GM21529 (cell line): ENCODE data around the gene ANKRD36B.
A peak's percentile ranks its signal among the peaks of the same experiment; 100 is the strongest.
"Not testable (repeated sequence)": the region's sequence is repeated elsewhere in the genome, so short reads cannot be mapped to it uniquely, and the experiment has no call there.

Source experiments
- ATAC-seq: cut with Tn5 transposase; IDR thresholded peaks from one replicate; pipeline ENCODE4 v1.9.1; 2021; ENCODE audit not compliant: unreplicated experiment

Gene ANKRD36B

DNA sequence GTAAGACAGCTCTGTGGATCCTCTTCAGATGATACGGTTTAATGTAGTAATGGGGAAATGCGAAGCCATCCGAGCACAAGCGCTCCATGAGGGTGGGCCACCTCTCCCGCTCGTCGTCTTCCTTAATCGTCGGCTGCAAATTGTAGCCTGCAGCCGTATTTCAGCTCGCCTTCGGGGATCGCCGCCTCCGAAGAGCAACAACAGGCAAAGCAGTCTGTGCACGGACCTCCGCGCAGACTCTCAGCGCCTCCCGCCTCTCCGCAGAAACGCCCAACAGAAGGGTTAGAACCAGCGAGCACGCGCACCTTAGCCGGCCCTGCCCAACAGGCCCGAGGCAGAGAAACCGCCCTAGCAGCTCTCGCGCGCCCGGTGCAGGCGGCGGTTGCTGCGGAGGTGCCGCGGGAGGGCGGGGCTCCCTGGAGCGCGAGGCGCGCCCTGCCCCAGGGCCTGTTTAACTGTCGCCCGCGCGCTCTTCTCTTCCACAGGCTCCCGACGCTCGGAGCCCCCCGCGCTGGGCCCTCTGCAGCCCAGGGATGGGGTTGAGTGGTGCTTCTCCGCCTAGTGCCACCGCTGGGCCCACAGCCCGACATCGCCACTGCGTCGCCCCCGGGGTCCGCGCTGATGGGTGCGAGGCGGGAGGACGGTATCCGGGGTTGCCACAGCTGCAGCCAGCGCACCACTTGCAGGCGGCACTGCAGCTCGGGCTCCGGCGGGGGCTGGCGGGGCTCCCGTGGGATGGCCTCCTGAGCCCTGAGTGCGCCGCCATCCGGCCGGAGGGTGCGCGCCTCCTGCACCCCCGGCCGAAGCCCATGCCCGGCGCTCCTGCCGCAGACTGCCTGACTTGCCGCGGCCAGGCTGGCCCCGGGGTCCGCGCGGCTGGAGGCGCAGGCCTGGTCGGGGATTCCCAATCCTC is at the start of gene ANKRD36B:
Gene ANKRD36B (minus strand): TSS at position 280 of the 913 bp plus-strand sequence. CDS start 192 bp downstream, at position 88.
- peak; percentile 62 for ATAC-seq

DNA sequence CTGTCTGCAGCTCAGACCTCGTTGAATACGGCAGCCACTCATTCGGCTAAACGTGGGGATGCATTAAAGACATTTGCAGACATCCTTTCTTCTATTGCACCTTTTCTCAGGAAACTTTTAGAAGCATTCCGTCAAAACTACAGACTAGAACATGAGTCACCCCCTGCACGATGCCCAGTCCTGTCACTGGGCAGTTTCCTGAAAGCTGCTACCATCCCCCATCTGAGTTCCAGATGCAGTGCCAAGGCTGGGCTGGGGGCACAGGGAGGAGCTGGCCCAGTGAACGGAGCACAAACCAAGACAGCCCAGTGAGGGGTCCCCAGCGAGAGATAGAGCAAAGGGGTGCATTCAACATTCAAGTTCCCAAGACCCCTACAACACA is 36.4 kb upstream of the ANKRD36B start:
- ATAC-seq = not testable (repeated sequence)

DNA sequence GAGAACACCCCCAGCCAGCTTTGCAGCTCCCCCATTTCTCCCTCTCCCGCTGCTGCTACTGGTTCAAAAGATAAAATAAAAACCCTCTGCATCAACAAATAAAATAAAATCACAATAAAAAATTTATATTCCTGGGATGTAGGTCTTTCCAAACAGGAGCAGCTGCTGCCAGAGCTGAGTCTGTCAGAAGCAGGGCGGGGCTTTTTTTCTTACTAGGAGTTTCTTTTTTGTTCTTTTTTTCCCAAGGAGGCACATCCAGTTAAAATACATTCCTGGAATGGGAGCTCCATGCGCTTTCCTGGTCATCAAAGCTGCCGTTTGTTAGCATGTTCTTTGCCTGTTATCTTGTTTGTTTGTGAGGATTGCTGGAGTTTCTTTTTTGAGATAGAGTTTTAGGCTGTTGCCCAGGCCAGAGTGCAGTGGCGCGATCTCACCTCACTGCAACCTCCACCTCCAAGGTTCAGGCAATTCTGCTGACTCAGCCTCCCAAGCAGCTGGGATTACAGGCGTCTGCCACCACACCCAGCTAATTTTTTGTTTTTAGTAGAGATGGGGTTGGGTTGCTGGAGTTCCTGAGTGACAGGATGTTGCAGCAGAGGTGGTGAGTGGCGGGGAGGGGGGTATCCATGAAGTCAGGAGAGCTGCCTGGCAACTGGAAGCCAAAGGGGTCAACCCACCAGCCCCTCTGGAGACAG is 35.8 kb upstream of the ANKRD36B start:
- ATAC-seq = not testable (repeated sequence)

DNA sequence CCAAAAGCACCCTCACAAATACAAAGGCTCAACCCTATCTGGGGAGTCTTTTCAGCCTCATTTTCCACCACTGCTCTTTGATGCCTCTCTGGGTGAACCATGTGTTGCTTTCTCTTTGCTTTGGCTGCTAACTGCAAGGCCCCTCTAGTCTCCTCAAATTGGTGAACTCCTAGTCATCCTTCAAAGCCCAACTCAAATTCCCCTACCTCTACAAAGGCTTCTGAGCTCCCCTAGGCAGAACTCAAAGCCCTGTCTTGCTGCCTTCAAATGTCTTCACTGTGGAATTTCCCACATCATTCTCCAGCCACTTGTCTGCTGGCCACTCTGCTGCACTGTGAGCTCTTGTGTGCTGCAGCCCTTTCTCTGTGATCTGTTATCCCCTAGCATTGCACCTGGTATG is 33.3 kb upstream of the ANKRD36B start:
- not testable (repeated sequence) for ATAC-seq

DNA sequence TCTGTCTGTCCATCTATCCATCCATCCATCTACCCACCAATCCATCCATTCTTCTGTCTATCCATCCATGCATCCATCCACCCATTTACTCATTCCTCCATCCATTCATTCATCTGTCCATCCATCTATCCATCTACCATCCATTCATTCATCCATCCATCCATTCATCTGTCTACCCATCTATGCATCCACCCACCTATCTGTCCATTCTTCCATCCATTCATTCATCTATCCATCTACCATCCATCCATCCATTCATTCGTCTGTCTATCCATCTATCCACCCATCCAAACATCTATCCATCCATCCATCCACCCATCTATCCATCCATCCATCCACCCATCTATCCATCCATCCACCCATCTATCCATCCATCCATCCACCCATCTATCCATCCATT is 30.8 kb upstream of the ANKRD36B start:
- ATAC-seq = not testable (repeated sequence)

DNA sequence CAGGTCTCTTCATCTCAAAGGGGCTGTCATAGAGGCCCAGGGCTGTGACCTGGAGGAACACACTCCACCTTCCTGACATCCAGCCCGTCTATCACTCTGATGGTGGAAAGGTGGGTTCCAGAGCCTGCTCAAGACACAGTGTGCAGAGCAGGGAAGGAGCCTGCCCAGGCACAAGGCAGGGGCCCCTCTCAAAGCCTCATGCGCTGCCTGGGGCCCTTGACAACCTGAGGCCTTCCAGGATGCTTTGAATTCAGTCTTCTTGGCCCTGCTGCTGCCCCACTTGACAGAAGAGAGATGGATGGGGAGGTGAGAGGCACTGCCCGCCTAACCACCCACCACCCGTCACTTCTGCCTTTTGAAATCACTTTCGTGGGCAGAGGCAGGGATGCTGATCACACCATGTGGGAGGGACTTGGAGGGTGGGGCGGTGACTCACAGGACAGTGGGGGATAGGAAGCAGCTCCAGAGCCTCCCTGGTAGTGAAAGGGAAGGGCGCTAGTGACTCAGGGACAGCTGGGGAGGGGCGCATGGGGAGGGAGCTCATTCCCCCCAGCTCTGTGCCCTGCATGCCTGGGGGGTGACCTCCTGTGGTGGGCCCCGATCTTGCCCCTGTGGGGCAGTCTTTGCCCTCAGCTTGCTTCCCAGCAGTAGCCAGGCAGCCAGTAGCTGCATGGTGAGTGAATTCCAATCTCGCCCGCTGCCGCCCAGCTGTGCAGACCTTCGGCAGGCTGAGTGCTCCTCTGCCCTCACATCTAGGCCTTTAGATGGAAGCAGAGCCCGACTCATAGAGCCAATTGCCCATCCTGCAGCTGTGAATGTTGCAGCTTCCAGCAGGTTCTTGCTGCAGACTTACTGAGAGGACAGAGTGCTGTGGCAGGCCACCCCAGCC is 29.5 kb upstream of the ANKRD36B start:
- ATAC-seq = not testable (repeated sequence)

DNA sequence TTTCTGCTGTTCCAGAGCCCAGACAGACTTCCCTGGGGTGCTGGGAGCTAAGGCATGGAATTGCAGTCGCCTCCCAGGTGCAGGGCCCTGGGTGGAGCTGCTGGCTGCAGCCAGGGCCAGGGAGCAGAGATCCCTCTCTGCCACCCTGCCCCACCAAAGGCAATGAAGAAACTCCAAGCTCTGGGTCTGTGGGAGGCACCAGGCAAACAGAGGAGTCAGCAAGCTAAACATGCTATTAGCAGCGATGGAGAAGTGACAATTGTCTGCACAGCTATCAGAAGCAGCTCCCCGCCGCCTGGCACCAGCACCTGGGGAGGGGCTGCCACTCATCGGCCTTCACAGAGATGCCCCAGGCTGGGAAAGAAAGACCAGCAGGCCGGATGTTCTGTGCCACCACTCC is 28.2 kb upstream of the ANKRD36B start:
- no peak for ATAC-seq

DNA sequence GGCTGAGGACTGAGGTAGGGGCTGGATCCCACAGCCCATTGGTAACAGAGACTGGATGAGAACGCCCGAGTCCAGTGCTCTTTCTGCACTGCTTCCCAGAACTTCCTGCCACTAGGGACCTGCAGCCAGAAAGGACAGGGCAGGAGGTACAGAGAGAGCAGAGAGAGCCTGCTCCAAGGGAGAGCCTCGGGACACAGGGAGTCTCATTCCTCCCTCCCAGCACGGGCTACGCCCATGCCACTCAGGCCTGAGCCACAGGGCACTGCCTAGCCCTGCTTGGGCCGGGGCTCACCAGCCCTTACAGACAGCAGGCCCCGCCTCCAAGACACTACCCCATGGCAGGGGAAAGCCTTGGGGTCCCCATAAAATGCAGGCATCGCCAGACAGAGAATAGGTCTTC is 26.1 kb upstream of the ANKRD36B start:
- not testable (repeated sequence) for ATAC-seq

DNA sequence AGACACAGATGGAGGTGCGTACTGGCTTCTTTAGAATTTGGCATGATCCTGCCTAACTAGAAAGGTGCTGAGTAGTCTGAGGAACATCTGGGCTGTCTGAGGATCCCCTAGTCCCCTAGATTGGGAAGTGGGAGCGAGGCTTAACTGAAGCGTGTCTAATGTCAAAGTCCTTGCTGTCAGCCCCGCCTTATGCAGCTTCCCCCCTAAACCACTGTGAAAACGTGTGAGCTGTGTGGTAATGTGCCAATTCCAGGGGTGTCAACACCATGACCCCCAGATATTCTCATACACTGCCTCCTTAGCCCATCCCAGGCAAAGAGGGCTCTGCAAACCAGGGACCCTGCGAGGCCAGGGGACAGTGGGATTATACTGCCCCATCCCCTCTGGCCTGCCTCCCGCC is 22.2 kb upstream of the ANKRD36B start:
- ATAC-seq = not testable (repeated sequence)

DNA sequence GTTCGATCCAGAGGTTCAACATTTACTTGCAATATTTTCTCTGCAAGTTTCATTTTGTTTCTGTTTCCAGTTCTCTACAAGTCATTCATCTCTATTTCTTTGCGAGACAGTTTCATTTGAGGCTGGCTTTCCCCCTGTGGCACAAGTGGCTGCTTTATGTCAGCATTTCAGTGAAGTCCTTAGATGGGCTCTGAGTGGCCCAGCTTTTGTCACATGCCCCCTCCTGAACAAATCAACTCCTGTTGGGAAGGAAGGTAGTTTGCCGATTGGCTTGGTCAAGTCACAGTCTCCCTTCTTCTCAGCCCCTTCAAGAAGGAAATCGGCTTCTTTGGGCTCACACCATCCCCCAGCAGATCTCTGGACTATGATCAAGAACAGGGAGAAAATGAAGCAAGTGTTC is 19.1 kb upstream of the ANKRD36B start:
- not testable (repeated sequence) for ATAC-seq

DNA sequence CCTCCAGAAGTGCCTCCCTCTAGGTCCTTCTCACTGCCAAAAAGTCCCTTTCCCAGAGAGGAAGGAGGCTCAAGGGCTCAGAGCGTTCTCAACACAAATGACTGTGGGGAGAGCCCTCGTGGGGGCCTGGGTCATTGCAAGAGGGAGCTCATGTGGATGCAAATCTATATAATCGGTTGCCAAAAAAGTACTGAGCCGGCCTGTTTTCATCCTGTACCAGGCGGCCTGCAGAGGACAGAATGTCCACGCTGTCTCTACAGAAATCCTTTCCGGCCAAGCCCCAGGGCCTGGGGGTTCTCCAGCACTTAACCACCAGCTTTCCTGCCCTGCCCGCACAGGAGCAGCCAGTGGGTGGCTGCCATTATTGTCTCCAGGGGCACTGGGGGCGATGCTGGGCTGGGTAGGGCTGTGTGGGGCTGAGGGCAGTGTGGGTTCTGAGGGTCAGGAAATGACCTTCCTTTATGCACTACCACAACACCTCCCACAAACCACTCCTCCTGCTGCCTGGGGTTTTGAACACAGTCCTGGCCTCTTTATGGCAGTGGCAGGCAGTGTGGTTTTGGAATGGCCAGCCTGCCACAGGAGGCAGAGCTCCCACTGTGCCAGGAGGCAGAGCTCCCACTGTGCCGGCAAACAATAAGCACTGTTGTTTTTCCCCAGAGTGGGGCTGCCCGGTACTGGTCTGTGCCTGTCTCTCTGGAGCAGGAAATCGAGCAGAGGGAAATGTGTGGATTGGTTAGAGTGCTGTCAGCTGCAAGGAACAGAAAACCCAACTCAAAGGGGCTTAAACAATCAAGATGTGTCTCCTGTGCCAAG is 16.1 kb upstream of the ANKRD36B start:
- not testable (repeated sequence) for ATAC-seq

DNA sequence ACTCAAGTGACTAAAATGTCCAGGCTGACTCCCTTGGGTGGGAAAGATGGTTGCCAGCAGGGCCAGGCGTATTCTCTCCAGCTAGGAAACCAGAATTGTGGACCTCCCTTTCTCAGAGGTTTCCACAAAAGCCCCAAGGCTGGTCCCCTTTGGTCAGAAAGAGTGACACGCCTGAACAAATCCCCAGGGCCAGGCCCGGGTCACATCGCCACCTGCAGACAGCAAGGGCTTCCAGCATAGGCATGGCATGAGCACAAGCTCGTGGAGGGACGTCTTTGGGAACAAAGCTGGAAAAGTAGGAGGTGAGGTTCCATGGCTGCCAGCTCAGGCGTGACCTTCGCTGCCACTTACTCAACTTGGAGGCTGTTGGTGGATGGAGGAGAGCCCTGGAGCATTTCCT is 15.4 kb upstream of the ANKRD36B start:
- ATAC-seq = not testable (repeated sequence)

DNA sequence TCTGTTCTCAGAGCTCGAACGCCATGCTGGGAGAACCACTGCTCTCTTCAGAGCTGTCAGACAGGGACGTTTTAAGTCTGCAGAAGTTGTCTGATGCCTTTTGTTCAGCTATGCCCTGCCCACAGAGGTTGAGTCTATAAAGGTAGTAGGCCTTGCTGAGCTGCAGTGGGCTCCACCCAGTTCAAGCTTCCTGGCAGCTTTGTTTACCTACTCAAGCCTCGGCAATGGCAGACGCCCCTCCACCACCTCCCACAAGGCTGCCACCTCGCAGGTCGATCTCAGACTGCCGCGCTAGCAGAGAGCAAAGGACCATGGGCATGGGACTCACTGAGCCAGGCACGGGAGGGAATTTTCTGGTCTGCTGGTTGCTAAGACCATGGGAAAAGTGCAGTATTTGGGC is 11.9 kb upstream of the ANKRD36B start:
- ATAC-seq = not testable (repeated sequence)

DNA sequence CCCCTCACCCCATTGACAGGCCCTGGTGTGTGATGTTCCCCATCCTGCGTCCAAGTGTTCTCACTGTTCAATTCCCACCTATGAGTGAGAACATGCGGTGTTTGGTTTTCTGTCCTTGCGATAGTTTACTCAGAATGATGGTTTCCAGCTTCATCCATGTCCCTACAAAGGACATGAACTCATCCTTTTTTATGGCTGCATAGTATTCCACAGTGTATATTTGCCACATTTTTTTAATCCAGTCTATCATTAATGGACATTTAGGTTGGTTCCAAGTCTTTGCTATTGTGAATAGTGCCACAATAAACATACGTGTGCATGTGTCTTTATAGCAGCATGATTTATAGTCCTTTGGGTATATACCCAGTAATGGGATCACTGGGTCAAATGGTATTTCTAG is 6.5 kb upstream of the ANKRD36B start:
- ATAC-seq = not testable (repeated sequence)

DNA sequence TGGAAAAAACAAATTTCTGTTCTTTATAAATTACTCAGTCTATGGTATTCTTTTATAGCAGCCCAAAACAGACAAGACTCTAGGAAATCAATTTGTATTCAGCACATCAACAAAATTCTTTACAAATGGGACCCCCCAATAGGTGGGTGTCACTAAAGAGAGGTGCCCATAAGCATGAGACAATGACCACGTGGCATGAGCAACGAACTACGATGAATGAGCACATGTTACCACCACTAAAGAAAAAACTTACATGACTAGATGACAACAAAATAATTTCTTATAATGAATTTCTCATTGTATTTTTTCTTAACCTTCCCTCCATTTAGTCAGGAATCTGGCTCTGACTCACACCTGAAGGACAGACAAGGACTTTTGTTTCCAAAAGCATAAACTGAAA is 3.8 kb upstream of the ANKRD36B start:
- ATAC-seq = not testable (repeated sequence)

DNA sequence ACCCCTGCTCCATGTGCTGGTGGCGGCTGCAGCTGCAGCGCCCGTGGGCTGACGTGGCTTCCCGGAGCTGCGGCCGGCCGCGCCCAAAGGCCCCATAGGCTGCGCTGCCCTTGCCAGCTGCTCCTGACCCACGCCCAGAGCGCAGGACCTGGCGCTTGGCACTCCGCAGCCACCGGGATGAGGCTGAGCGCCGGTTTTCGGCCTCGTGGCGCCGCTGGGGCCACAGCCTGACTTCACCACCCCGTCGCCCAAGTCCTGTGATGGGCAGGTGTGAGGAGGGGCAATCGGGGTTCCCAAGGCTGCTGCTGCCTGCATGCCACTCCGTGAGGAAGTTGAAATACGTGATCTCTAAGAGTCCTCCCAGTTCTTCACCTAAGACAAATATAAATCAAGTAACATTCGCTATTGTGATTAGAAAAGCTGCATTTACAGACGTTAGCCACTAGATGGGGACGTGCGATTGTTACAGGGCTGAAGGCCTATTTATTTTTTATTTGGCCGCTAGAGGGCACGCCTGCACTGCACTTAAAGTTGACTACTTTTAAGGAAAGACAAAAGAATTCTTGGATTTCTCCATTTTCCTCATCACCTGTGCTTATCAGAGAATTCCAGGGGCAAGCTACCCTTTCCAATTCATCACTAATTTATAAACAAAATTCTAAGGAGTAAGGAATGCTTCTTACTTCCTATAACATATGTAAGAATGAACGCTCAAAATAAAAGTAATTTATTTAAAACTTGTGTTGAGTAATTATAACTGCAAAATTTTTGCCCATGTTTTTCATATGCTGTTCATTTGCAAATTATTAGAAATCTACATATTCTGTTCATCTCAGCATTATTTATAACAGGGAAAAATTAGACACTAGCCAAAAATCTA is 1.1 kb upstream of the ANKRD36B start:
- ATAC-seq = peak; percentile 51

DNA sequence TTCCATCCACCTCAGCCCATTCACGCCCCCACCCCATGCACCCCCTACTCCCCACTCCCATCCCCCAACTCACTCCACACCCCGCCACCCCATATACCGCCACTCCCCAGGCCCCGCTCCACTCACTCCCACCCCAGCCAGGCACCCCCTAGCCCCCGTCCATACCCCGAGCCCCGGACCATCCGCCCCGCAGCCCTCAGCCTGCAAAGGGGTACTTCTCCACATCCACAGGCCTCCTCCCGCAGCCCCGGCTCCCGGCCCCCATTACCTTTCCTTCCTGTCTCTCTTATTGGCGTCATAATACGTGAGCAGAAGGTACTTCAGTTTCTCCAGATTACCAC is 450 bp downstream of the ANKRD36B start:
- ATAC-seq = peak; percentile 36

DNA sequence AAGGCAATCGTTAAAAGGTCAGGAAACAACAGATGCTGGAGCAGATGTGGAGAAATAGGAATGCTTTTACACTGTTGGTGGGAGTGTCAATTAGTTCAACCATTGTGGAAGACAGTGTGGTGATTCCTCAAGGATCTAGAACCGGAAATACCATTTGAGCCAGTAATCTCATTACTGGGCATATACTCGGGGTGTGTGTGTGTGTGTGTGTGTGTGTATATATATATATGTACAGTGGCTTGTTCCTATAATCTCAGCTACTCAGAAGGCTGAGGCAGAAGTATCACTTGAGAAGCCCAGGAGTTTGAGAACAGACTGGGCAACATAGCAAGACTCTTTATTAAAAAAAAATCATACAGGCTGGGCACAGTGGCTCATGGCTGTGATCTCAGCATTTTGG is 24.0 kb downstream of the ANKRD36B start:
- not testable (repeated sequence) for ATAC-seq

DNA sequence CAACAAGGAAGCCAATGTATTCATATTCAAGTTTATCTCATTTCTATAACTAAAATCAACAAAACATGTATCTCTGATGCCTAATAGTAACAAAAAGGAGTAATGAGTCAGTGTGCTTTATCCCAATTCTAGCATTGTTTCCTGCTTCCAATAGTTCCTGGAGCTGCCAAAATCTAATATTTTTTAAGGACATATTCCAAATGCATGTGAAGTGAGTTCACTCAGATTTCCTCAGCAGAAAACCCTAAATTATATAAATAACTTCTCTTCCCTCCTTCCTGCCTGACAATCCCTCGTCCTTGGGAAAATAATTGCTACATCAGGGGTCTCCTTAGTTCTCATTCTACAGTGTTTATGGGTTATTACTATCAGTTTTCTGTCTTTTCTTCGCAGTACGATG is 37.3 kb downstream of the ANKRD36B start:
- not testable (repeated sequence) for ATAC-seq
